ENCODE data around the gene RAPGEFL1. TPM values are rescaled to one million over a fixed set of nuclear protein-coding genes. Genes with fewer than 3 reads are reported as not detected.
"Not testable (repeated sequence)": the region's sequence is repeated elsewhere in the genome, so short reads cannot be mapped to it uniquely, and the experiment has no call there.

Gene RAPGEFL1
- total RNA-seq, 1 donor from 2014 or later: 18.3 TPM

- TF ChIP-seq CTCF (IDR thresholded peaks at IDR 0.05; ENCODE audit: unreplicated experiment): no peak
- H3K4me1 Mint-ChIP-seq (ENCODE audit: unreplicated experiment): peaks cover 12% of the 10 kb centered on the region
- no peaks in the 10 kb centered on the region for H3K9me3 Mint-ChIP-seq (ENCODE audit: unreplicated experiment)
- H3K27ac Mint-ChIP-seq (ENCODE audit: unreplicated experiment): peak overlapping the region; percentile 97
- H3K4me3 Mint-ChIP-seq (ENCODE audit: unreplicated experiment): peak overlapping the region; percentile 98
- H3K27me3 Mint-ChIP-seq (ENCODE audit: unreplicated experiment): peaks cover 4% of the 10 kb centered on the region
- peak; percentile 5 for DNase-seq (ENCODE audit: low spot score)
- peaks cover 26% of the 10 kb centered on the region for H3K36me3 Mint-ChIP-seq (ENCODE audit: low read depth, unreplicated experiment)
Observed at GRCh38 chr17:40139566-40140058, 37.7 kb upstream of the RAPGEFL1 start.

- not testable (repeated sequence) for H3K4me3 Mint-ChIP-seq (ENCODE audit: unreplicated experiment); DNase-seq (ENCODE audit: low spot score); H3K9me3 Mint-ChIP-seq (ENCODE audit: unreplicated experiment); H3K27ac Mint-ChIP-seq (ENCODE audit: unreplicated experiment); H3K27me3 Mint-ChIP-seq (ENCODE audit: unreplicated experiment)
- H3K36me3 Mint-ChIP-seq (ENCODE audit: low read depth, unreplicated experiment): peaks cover 14% of the 10 kb centered on the region
- peaks cover 12% of the 10 kb centered on the region for H3K4me1 Mint-ChIP-seq (ENCODE audit: unreplicated experiment)
Observed at GRCh38 chr17:40143166-40143565, 34.1 kb upstream of the RAPGEFL1 start.

GRCh38 chr17:40145476-40145875 is 31.8 kb upstream of the RAPGEFL1 start:
- peaks cover 9% of the 10 kb centered on the region for H3K4me1 Mint-ChIP-seq (ENCODE audit: unreplicated experiment)
- H3K27ac Mint-ChIP-seq (ENCODE audit: unreplicated experiment): no peak overlapping the region
- no peak overlapping the region for H3K4me3 Mint-ChIP-seq (ENCODE audit: unreplicated experiment)
- DNase-seq (ENCODE audit: low spot score): no peak
- H3K27me3 Mint-ChIP-seq (ENCODE audit: unreplicated experiment): no peaks in the 10 kb centered on the region
- H3K9me3 Mint-ChIP-seq (ENCODE audit: unreplicated experiment): no peaks in the 10 kb centered on the region
- TF ChIP-seq CTCF (IDR thresholded peaks at IDR 0.05; ENCODE audit: unreplicated experiment): no peak
- H3K36me3 Mint-ChIP-seq (ENCODE audit: low read depth, unreplicated experiment): peaks cover 27% of the 10 kb centered on the region

GRCh38 chr17:40148527-40148926 is 28.7 kb upstream of the RAPGEFL1 start:
- Mint-ChIP-seq H3K9me3 (ENCODE audit: unreplicated experiment) (no peaks in the 10 kb centered on the region), H3K4me1 (ENCODE audit: unreplicated experiment) (no peaks in the 10 kb centered on the region), H3K36me3 (ENCODE audit: low read depth, unreplicated experiment) (peaks cover 30% of the 10 kb centered on the region), H3K27me3 (ENCODE audit: unreplicated experiment) (no peaks in the 10 kb centered on the region), H3K27ac (ENCODE audit: unreplicated experiment) (peak overlapping the region; percentile 57), H3K4me3 (ENCODE audit: unreplicated experiment) (no peak overlapping the region)
- TF ChIP-seq CTCF (IDR thresholded peaks at IDR 0.05; ENCODE audit: unreplicated experiment): no peak
- DNase-seq (ENCODE audit: low spot score): no peak

GRCh38 chr17:40150276-40150675 is 27.0 kb upstream of the RAPGEFL1 start:
- Mint-ChIP-seq H3K27me3 (ENCODE audit: unreplicated experiment) (no peaks in the 10 kb centered on the region), H3K9me3 (ENCODE audit: unreplicated experiment) (no peaks in the 10 kb centered on the region), H3K36me3 (ENCODE audit: low read depth, unreplicated experiment) (peaks cover 37% of the 10 kb centered on the region), H3K4me3 (ENCODE audit: unreplicated experiment) (peak overlapping the region; percentile 17), H3K4me1 (ENCODE audit: unreplicated experiment) (no peaks in the 10 kb centered on the region), H3K27ac (ENCODE audit: unreplicated experiment) (no peak overlapping the region)
- TF ChIP-seq CTCF (IDR thresholded peaks at IDR 0.05; ENCODE audit: unreplicated experiment): no peak
- no peak for DNase-seq (ENCODE audit: low spot score)

All from endothelial cell (in vitro differentiated cells).